ENCODE measurements around the gene RPP14. TPM values are rescaled to one million over a fixed set of nuclear protein-coding genes. Genes with fewer than 3 reads are reported as not detected.

RPP14 gene
- total RNA-seq, 1 experiment from 2014 or later: 25.4 TPM

Small RNA genes lying within 50 kb of the gene (small RNA-seq; reads per million reads assigned to genes)
- 0 reads per million in 2 experiments for gene AC098479.1

Other genes with a start within 250 kb of the RPP14 start
- 1.3 TPM in 1 of 2 replicates, not detected in the other for gene DNASE1L3, start 95.3 kb upstream of the RPP14 start, total RNA-seq (2014; rRNA removed; shearing (Covaris generic))
- gene ABHD6, start 68.5 kb upstream of the RPP14 start, total RNA-seq (2014; rRNA removed; shearing (Covaris generic)): 38.2 and 43.5 TPM in 2 replicates
- gene HTD2, start 275 bp downstream of the RPP14 start, total RNA-seq (2014; rRNA removed; shearing (Covaris generic)): 11.2 and 14.4 TPM in 2 replicates
- gene PXK, start 26.6 kb downstream of the RPP14 start, total RNA-seq (2014; rRNA removed; shearing (Covaris generic)): 42.0 and 45.8 TPM in 2 replicates
- gene PDHB, start 127.6 kb downstream of the RPP14 start, total RNA-seq (2014; rRNA removed; shearing (Covaris generic)): 75.7 and 90.4 TPM in 2 replicates
- 9.0 and 9.2 TPM in 2 replicates for gene KCTD6, start 185.9 kb downstream of the RPP14 start, total RNA-seq (2014; rRNA removed; shearing (Covaris generic))
- gene ACOX2, start 230.9 kb downstream of the RPP14 start, total RNA-seq (2014; rRNA removed; shearing (Covaris generic)): 3.0 and 5.6 TPM in 2 replicates